Fibroblast of skin of back (primary cell): ENCODE measurements around the gene FAM89B.

Experiments used
- DNase-seq: peaks from one replicate; pipeline ENCODE4 v3.0.0-alpha.2; 2013

The FAM89B gene

GRCh38 chr11:65611028-65611757 lies 38.9 kb downstream of the FAM89B start:
- DNase-seq: no peak

- DNase-seq: peak; percentile 33
These were observed 39.6 kb downstream of the FAM89B start for GRCh38 chr11:65611758-65612603.

GRCh38 chr11:65612691-65613090 lies 40.4 kb downstream of the FAM89B start:
- no peak for DNase-seq

GRCh38 chr11:65613091-65613928 lies 41.0 kb downstream of the FAM89B start:
- DNase-seq: no peak

GRCh38 chr11:65615229-65615949 lies 43.1 kb downstream of the FAM89B start, which contains the start of gene PCNX3:
TSS of gene PCNX3 (plus strand) at chr11:65615776. CDS start at chr11:65616312, 536 bp downstream.
- DNase-seq: peak; percentile 100

- DNase-seq: peak; percentile 22
These were observed 43.7 kb downstream of the FAM89B start for GRCh38 chr11:65615950-65616574.

GRCh38 chr11:65616575-65617001 lies 44.2 kb downstream of the FAM89B start:
- DNase-seq: no peak

- DNase-seq: no peak
These were observed 45.0 kb downstream of the FAM89B start for GRCh38 chr11:65617136-65617850.

- no peak for DNase-seq
These were observed 45.8 kb downstream of the FAM89B start for GRCh38 chr11:65617990-65618751.

GRCh38 chr11:65618763-65619162 lies 46.4 kb downstream of the FAM89B start:
- DNase-seq: no peak

GRCh38 chr11:65619281-65619928 lies 47.1 kb downstream of the FAM89B start:
- no peak for DNase-seq

- DNase-seq: no peak
These were observed 48.3 kb downstream of the FAM89B start for GRCh38 chr11:65620666-65621065.

GRCh38 chr11:65621460-65621859 lies 49.1 kb downstream of the FAM89B start:
- no peak for DNase-seq

- no peak for DNase-seq
These were observed 49.7 kb downstream of the FAM89B start for GRCh38 chr11:65622011-65622410.

GRCh38 chr11:65623177-65623576 lies 50.8 kb downstream of the FAM89B start:
- no peak for DNase-seq
